Tibial artery (tissue), 4 donors: Measurements from ENCODE around the gene KNDC1.

Experiments
- DNase-seq, 2 donors: peaks; one replicate each; pipeline ENCODE4 v3.0.0-alpha.2; 2019
- H3K27ac ChIP-seq, 2 donors: fragments of 200-600 bp; sonication (generic) in 1 of 2; 1 replicate in 1 of 2; 2 replicates in 1 of 2; pipeline ENCODE4 v1.5.1; 2018 to 2019; ENCODE audit warnings: mild to moderate bottlenecking in 1 of 2
- H3K27me3 ChIP-seq, 2 donors: fragments of 200-600 bp; sonication (generic) in 1 of 2; one replicate each; pipeline versions ENCODE4 v1.5.1 to v1.6.0; 2016 to 2019
- H3K36me3 ChIP-seq, 3 donors: fragments of 200-600 bp; sonication (generic) in 2 of 3; one replicate each; pipeline ENCODE4 v1.5.1; 2016 to 2019; ENCODE audit warnings: mild to moderate bottlenecking in 2 of 3
- H3K4me1 ChIP-seq, 4 donors: fragments of 200-600 bp; sonication (generic) in 2 of 4; 1 replicate in 3 of 4; 2 replicates in 1 of 4; pipeline ENCODE4 v1.5.1; 2016 to 2019
- H3K4me3 ChIP-seq, 2 donors: fragments of 200-600 bp; sonication (generic) in 1 of 2; 1 replicate in 1 of 2; 2 replicates in 1 of 2; pipeline ENCODE4 v1.5.1; 2018 to 2019; ENCODE audit warnings: mild to moderate bottlenecking in 2 of 2
- H3K9me3 ChIP-seq, 3 donors: fragments of 200-600 bp; sonication (generic) in 1 of 3; one replicate each; pipeline ENCODE4 v1.5.1; 2016 to 2019
- CTCF ChIP-seq, 2 experiments: fragments of 200-600 bp in 1 of 2; fragments of 450-650 bp in 1 of 2; IDR thresholded peaks; one replicate each; pipeline ENCODE4 v1.5.1; 2017 to 2019; ENCODE audit warnings: antibody characterized with exemption in 2 of 2, mild to moderate bottlenecking in 1 of 2, moderate library complexity in 1 of 2
- intact Hi-C: fragments of 100-400 bp; cut with DNase I; formaldehyde crosslinking; loops from one replicate; pipeline ENCODE4 v1.15.0; 2023; ENCODE audit warnings: low total_unique reads

KNDC1 gene

GRCh38 chr10:133198621-133199487 lies 38.8 kb downstream of the KNDC1 start:
- no peak for TF ChIP-seq CTCF (IDR thresholded peaks at IDR 0.05)
- no peak for DNase-seq
- no peaks in the 10 kb centered on the region for H3K36me3 ChIP-seq
- intact Hi-C loops: no loop called here
- H3K4me1 ChIP-seq: no peaks in the 10 kb centered on the region
- H3K27me3 ChIP-seq: peaks cover 0 to 41% of the 10 kb centered on the region in 2 donors
- no peak overlapping the region for H3K4me3 ChIP-seq
- no peak overlapping the region for H3K27ac ChIP-seq
- H3K9me3 ChIP-seq: peaks cover 0 to 18% (median 0%) of the 10 kb centered on the region in 3 donors

GRCh38 chr10:133199488-133199885 lies 39.5 kb downstream of the KNDC1 start:
- no peak for TF ChIP-seq CTCF (IDR thresholded peaks at IDR 0.05)
- no peak overlapping the region for H3K4me3 ChIP-seq
- peaks cover 0 to 41% of the 10 kb centered on the region in 2 donors for H3K27me3 ChIP-seq
- intact Hi-C loops: no loop called here
- no peaks in the 10 kb centered on the region for H3K4me1 ChIP-seq
- H3K9me3 ChIP-seq: peaks cover 0 to 12% (median 0%) of the 10 kb centered on the region in 3 donors
- DNase-seq: no peak
- no peak overlapping the region for H3K27ac ChIP-seq
- no peaks in the 10 kb centered on the region for H3K36me3 ChIP-seq

- no peak for DNase-seq
- Histone ChIP-seq H3K27me3 (peaks cover 0 to 41% of the 10 kb centered on the region in 2 donors), H3K27ac (no peak overlapping the region), H3K4me3 (no peak overlapping the region), H3K36me3 (no peaks in the 10 kb centered on the region), H3K4me1 (no peaks in the 10 kb centered on the region), H3K9me3 (peaks cover 0 to 8% (median 0%) of the 10 kb centered on the region in 3 donors)
- TF ChIP-seq CTCF (IDR thresholded peaks at IDR 0.05): no peak
- intact Hi-C loops: no loop called here
Observed at GRCh38 chr10:133199992-133200611, 40.1 kb downstream of the KNDC1 start.

GRCh38 chr10:133200621-133201031 lies 40.6 kb downstream of the KNDC1 start:
- Histone ChIP-seq H3K27me3 (peaks cover 0 to 46% of the 10 kb centered on the region in 2 donors), H3K36me3 (no peaks in the 10 kb centered on the region), H3K4me3 (no peak overlapping the region), H3K27ac (no peak overlapping the region), H3K4me1 (no peaks in the 10 kb centered on the region), H3K9me3 (peaks cover 0 to 2% (median 0%) of the 10 kb centered on the region in 3 donors)
- no peak for DNase-seq
- intact Hi-C loops: no loop called here
- no peak for TF ChIP-seq CTCF (IDR thresholded peaks at IDR 0.05)

GRCh38 chr10:133201151-133201947 lies 41.3 kb downstream of the KNDC1 start:
- Histone ChIP-seq H3K9me3 (no peaks in the 10 kb centered on the region), H3K4me3 (no peak overlapping the region), H3K27ac (no peak overlapping the region), H3K36me3 (no peaks in the 10 kb centered on the region), H3K4me1 (no peaks in the 10 kb centered on the region), H3K27me3 (peaks cover 0 to 49% of the 10 kb centered on the region in 2 donors)
- no peak for TF ChIP-seq CTCF (IDR thresholded peaks at IDR 0.05)
- intact Hi-C loops: no loop called here
- DNase-seq: no peak
